Mammary epithelial cell (primary cell): ENCODE results near the gene CEACAM3.

Experiments used
- EZH2 ChIP-seq: IDR thresholded peaks from 2 replicates; pipeline ENCODE4 v1.6.1; 2012; ENCODE audit warnings: low read length, inconsistent platforms, borderline replicate concordance
- TF ChIP-seq, protein P1 (sequence below), 2 donors: IDR thresholded peaks in 1 of 2; conservative IDR thresholded peaks in 1 of 2; 2 replicates each; pipeline ENCODE4 v1.5.1; 2011 to 2012; ENCODE audit warnings: inconsistent platforms in 2 of 2, low read length in 2 of 2, mild to moderate bottlenecking in 2 of 2, control low read depth in 1 of 2, low read depth in 1 of 2; ENCODE audit not compliant: insufficient read depth in 1 of 2; ENCODE audit errors: extremely low read depth in 1 of 2

DNA sequence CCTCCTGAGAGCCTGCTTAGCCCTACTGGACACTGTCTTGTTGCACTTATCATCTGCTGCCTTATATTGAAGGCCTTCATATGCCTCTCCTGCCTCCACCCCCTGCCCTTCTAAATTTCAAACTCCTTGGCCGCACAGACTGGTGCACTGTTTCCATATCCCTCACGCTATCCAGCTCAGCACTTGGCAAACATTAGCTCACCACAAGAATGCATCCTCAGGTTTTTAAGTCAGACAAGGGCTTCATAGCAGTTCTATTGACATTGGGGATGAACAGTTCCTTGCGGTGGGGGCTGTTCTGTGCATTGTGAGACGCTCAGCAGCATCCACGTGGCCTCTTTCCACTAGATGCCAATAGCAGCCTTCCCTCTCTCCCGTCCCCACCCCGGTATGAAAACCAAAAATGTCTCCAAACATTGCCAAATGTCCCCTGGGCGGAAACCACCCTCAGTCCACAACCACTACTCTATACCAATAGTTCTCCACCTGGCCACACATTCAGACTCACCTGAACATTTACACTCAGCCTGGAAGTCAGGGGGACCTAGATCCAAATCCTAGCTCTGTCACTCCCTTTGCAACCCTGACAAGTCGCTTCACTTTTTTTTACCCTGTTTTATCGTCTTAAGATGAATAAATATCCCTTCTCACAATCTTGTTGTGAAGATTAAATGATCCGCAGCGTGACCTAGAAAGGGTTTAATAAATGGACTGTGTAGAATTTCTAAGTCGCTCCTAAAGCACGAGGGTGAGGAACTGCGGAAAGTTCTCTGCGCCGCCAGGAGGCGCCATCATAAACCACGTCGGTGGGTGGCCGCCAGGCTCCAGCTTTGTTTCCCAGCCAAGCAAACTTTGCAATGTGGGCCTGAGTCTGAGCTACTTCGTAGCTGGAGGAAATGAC is 3.6 kb upstream of the CEACAM3 start:
- TF ChIP-seq, protein P1, sequence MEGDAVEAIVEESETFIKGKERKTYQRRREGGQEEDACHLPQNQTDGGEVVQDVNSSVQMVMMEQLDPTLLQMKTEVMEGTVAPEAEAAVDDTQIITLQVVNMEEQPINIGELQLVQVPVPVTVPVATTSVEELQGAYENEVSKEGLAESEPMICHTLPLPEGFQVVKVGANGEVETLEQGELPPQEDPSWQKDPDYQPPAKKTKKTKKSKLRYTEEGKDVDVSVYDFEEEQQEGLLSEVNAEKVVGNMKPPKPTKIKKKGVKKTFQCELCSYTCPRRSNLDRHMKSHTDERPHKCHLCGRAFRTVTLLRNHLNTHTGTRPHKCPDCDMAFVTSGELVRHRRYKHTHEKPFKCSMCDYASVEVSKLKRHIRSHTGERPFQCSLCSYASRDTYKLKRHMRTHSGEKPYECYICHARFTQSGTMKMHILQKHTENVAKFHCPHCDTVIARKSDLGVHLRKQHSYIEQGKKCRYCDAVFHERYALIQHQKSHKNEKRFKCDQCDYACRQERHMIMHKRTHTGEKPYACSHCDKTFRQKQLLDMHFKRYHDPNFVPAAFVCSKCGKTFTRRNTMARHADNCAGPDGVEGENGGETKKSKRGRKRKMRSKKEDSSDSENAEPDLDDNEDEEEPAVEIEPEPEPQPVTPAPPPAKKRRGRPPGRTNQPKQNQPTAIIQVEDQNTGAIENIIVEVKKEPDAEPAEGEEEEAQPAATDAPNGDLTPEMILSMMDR (conservative IDR thresholded peaks at IDR 0.05 in 1 of 2, IDR thresholded peaks at IDR 0.05 in 1 of 2; ENCODE audit: extremely low read depth in 1 of 2, insufficient read depth in 1 of 2, low read depth in 1 of 2, low read length in 2 of 2): peak; percentile 62 to 73
- no peak for TF ChIP-seq EZH2
